GM12878 (cell line): ENCODE data around the gene PREP. TPM values are rescaled to one million over a fixed set of nuclear protein-coding genes. Genes with fewer than 3 reads are reported as not detected.

Source experiments
- ATAC-seq: fragments of 200-7000 bp; cut with Tn5 transposase; 3 replicates; pipeline ENCODE4 v1.9.1; 2020; ENCODE audit warnings: mild to moderate bottlenecking, moderate library complexity
- BruUV-seq: library from RNA; stranded (reverse); fragments of 400-500 nt; replicated peaks from 2 replicates; lab custom pipeline; 2021; lab: Mats Ljungman, UMichigan
- CTCF ChIA-PET: fragments of 300-600 bp; sonication (Branson Sonifier 250); formaldehyde crosslinking; extraction: SDS; loops from one replicate; lab custom pipeline; 2021; ENCODE audit warnings: inconsistent platforms; lab: Yijun Ruan, JAX
- POLR2A ChIA-PET: fragments of 350-600 bp; formaldehyde crosslinking; extraction: SDS; loops from one replicate; lab custom pipeline; 2021; ENCODE audit warnings: inconsistent platforms; lab: Charles Lee
- RAD21 ChIA-PET: fragments of 300-600 bp; sonication (Branson Sonifier 250); formaldehyde crosslinking; loops from one replicate; lab custom pipeline; 2023; ENCODE audit warnings: antibody characterized with exemption; ENCODE audit not compliant: unreplicated experiment; lab: Charles Lee
- SMC1A ChIA-PET: fragments of 300-600 bp; sonication (Branson Sonifier 250); formaldehyde crosslinking; loops from one replicate; lab custom pipeline; 2023; ENCODE audit not compliant: unreplicated experiment, uncharacterized antibody; lab: Charles Lee
- DNase-seq: peaks from one replicate; pipeline ENCODE4 v3.0.0-alpha.2; 2011; ENCODE audit warnings: low read depth, low spot score
- FAIRE-seq: peaks from 3 replicates; lab custom pipeline; 2011; peaks lifted over from hg19 to GRCh38; lab: Jason Lieb, UNC
- H2AFZ ChIP-seq: 2 replicates; pipeline ENCODE4 v1.6.0; 2011; ENCODE audit warnings: low read depth, low read length, control low read depth; ENCODE audit not compliant: control insufficient read depth
- H3K27ac ChIP-seq: 2 replicates; pipeline ENCODE4 v1.5.1; 2011; ENCODE audit warnings: control low read depth; ENCODE audit not compliant: control insufficient read depth, insufficient read depth
- H3K27me3 ChIP-seq, 2 experiments: replicated peaks in 1 of 2; 2 replicates each; pipeline versions ENCODE4 v1.6.0 to v1.6.1; 2011; ENCODE audit warnings: low read length in 1 of 2; ENCODE audit not compliant: control insufficient read depth in 2 of 2, insufficient read depth in 2 of 2
- H3K36me3 ChIP-seq, 2 experiments: 2 replicates each; pipeline ENCODE4 v1.5.1; 2011; ENCODE audit warnings: low read length in 1 of 2; ENCODE audit not compliant: control insufficient read depth in 2 of 2, insufficient read depth in 2 of 2
- H3K4me1 ChIP-seq: 2 replicates; pipeline ENCODE4 v1.6.1; 2011; ENCODE audit warnings: mild to moderate bottlenecking, low read length, moderate library complexity, mixed read lengths; ENCODE audit not compliant: control insufficient read depth, insufficient read depth
- H3K4me2 ChIP-seq: 2 replicates; pipeline ENCODE4 v1.6.0; 2011; ENCODE audit warnings: control low read depth; ENCODE audit not compliant: control insufficient read depth, insufficient read depth
- H3K4me3 ChIP-seq: fragments of 200-600 bp; sonication (generic); 2 replicates; pipeline ENCODE4 v1.5.1; 2016
- H3K79me2 ChIP-seq: 2 replicates; pipeline ENCODE4 v1.6.0; 2011; ENCODE audit warnings: low read length; ENCODE audit not compliant: control insufficient read depth, insufficient read depth
- H3K9ac ChIP-seq: 2 replicates; pipeline ENCODE4 v1.8.0; 2011; ENCODE audit warnings: low read length, control low read depth, mixed read lengths; ENCODE audit not compliant: control insufficient read depth, insufficient read depth
- H3K9me3 ChIP-seq: replicated peaks from 3 replicates; pipeline ENCODE4 v1.5.1; 2011; ENCODE audit warnings: mild to moderate bottlenecking, low read length; ENCODE audit not compliant: control insufficient read depth, insufficient read depth
- H4K20me1 ChIP-seq: 2 replicates; pipeline ENCODE4 v1.6.0; 2011; ENCODE audit not compliant: control insufficient read depth, insufficient read depth
- CTCF ChIP-seq, 3 experiments: IDR thresholded peaks in 2 of 3; conservative IDR thresholded peaks in 1 of 3; 2 replicates each; pipeline ENCODE4 v1.5.1; 2011; ENCODE audit warnings: low read depth in 3 of 3, low read length in 3 of 3, mild to moderate bottlenecking in 3 of 3, control low read depth in 2 of 3, moderate library complexity in 2 of 3, inconsistent platforms in 1 of 3, mixed read lengths in 1 of 3; ENCODE audit not compliant: control insufficient read depth in 2 of 3, insufficient read depth in 1 of 3; ENCODE audit errors: extremely low read depth in 1 of 3
- EGR1 ChIP-seq, 2 experiments: IDR thresholded peaks; 1 replicate in 1 of 2; 2 replicates in 1 of 2; pipeline ENCODE4 v1.6.1; 2011 to 2012; ENCODE audit warnings: low read depth in 2 of 2, low read length in 2 of 2, borderline replicate concordance in 1 of 2, mild to moderate bottlenecking in 1 of 2, moderate library complexity in 1 of 2
- FOXM1 ChIP-seq: IDR thresholded peaks from 2 replicates; pipeline ENCODE4 v1.6.1; 2012; ENCODE audit warnings: low read depth, mild to moderate bottlenecking, inconsistent platforms, low read length, moderate library complexity
- HCFC1 ChIP-seq: fragments of 150-350 bp; IDR thresholded peaks from 2 replicates; pipeline ENCODE4 v1.6.1; 2014; ENCODE audit warnings: low read length
- MEF2A ChIP-seq: IDR thresholded peaks from 2 replicates; pipeline ENCODE4 v1.6.1; 2011; ENCODE audit warnings: low read depth, mild to moderate bottlenecking, low read length, moderate library complexity; ENCODE audit not compliant: insufficient read depth
- NFYB ChIP-seq: IDR thresholded peaks from 2 replicates; pipeline ENCODE4 v1.6.1; 2011; ENCODE audit warnings: low read depth, mild to moderate bottlenecking, low read length, improper control_type of control experiment, moderate library complexity; ENCODE audit not compliant: insufficient read depth
- POLR2AphosphoS2 ChIP-seq: IDR thresholded peaks from 2 replicates; pipeline ENCODE4 v1.6.1; 2011; ENCODE audit warnings: low read depth, mild to moderate bottlenecking, low read length, improper control_type of control experiment, moderate library complexity
- RAD21 ChIP-seq: IDR thresholded peaks from 2 replicates; pipeline ENCODE4 v1.6.1; 2011; ENCODE audit warnings: mild to moderate bottlenecking, low read depth, low read length, moderate library complexity; ENCODE audit not compliant: insufficient read depth
- RB1 ChIP-seq: fragments of 450-650 bp; formaldehyde crosslinking; IDR thresholded peaks from 2 replicates; pipeline ENCODE4 v1.6.1; 2017; ENCODE audit warnings: mild to moderate bottlenecking, borderline replicate concordance
- RCOR1 ChIP-seq: conservative IDR thresholded peaks from 2 replicates; pipeline ENCODE4 v1.6.1; 2012; ENCODE audit warnings: low read depth, low read length, improper control_type of control experiment
- RELA ChIP-seq: fragments of 450-650 bp; IDR thresholded peaks from 2 replicates; pipeline ENCODE4 v1.8.0; 2014; ENCODE audit warnings: borderline replicate concordance; ENCODE audit not compliant: partially characterized antibody
- SMAD1 ChIP-seq: fragments of 450-650 bp; IDR thresholded peaks from 2 replicates; pipeline ENCODE4 v1.6.1; 2018; ENCODE audit warnings: mild to moderate bottlenecking, low read depth; ENCODE audit not compliant: partially characterized antibody
- TCF7 ChIP-seq: IDR thresholded peaks from 2 replicates; pipeline ENCODE4 v1.6.1; 2014; ENCODE audit warnings: antibody characterized with exemption, borderline replicate concordance
- USF1 ChIP-seq: IDR thresholded peaks from 2 replicates; pipeline ENCODE4 v1.6.1; 2011; ENCODE audit warnings: borderline replicate concordance, low read depth, mild to moderate bottlenecking, moderate library complexity, mixed read lengths, low read length; ENCODE audit not compliant: insufficient read depth; ENCODE audit errors: extremely low read length
- YY1 ChIP-seq: IDR thresholded peaks from 2 replicates; pipeline ENCODE4 v1.6.1; 2011; ENCODE audit warnings: low read depth, mild to moderate bottlenecking, low read length
- ZBTB4 ChIP-seq: fragments of 450-650 bp; formaldehyde crosslinking; IDR thresholded peaks from 2 replicates; pipeline ENCODE4 v1.4.0; 2022; ENCODE audit warnings: mild to moderate bottlenecking, moderate library complexity
- ZNF207 ChIP-seq: fragments of 450-650 bp; IDR thresholded peaks from 2 replicates; pipeline ENCODE4 v1.6.1; 2014; ENCODE audit warnings: antibody characterized with exemption, mild to moderate bottlenecking, borderline replicate concordance
- ZNF622 ChIP-seq: fragments of 450-650 bp; IDR thresholded peaks from 2 replicates; pipeline ENCODE4 v1.6.1; 2017; ENCODE audit warnings: mild to moderate bottlenecking, inconsistent platforms
- WGBS: methylation state at CpG from one replicate; pipeline ENCODE4 v1.1.6; 2016; ENCODE audit warnings: low lambda C conversion rate; ENCODE audit not compliant: insufficient replicate concordance, insufficient coverage; ENCODE audit errors: missing lambda C conversion rate; 5-methylcytosine and 5-hydroxymethylcytosine counted together
- in situ Hi-C: fragments of 300-500 bp; cut with MboI; formaldehyde crosslinking; loops from 9 replicates; pipeline ENCODE4 v1.14.3; 2018; ENCODE audit warnings: mixed read lengths
- intact Hi-C: fragments of 100-400 bp; cut with micrococcal nuclease; formaldehyde crosslinking; loops from one replicate; pipeline ENCODE4 v1.14.2; 2022; ENCODE audit not compliant: unreplicated experiment
- polyA plus RNA-seq, 11 experiments: library from polyadenylated mRNA; depleted of rRNA in 4 of 11; unstranded in 6 of 11; stranded (reverse) in 5 of 11; fragments of >200 nt; fragmentation: Nextera tagmentation in 4 of 11; fragmentation: Illumina TruSeq in 1 of 11; extraction: Ambion mirVana in 4 of 11; extraction: Trizol in 1 of 11; gene quantifications; 1 replicate in 1 of 11; 2 replicates in 10 of 11; pipeline versions ENCODE4 v1.2.1 to v1.2.3, GENCODE V29; 2011 to 2016; ENCODE audit warnings: inconsistent platforms in 2 of 11, missing spikeins in 2 of 11, low read depth in 1 of 11
- total RNA-seq, 4 experiments: library from RNA; depleted of rRNA in 3 of 4; stranded (reverse); fragments of >200 nt in 3 of 4; fragmentation: Illumina TruSeq in 1 of 4; extraction: Trizol in 1 of 4; gene quantifications; 2 replicates each; pipeline versions ENCODE4 v1.2.1 to v1.2.3, GENCODE V29; 2013 to 2021

Gene PREP
- total and polyA plus RNA-seq, 10 of the 15 experiments (the other 5 are each of a cell fraction or from before 2014, with no cell fraction given) = 6.5 to 33.6 (median 18.1) TPM

GRCh38 chr6:105428342-105428957 lies 25.6 kb upstream of the PREP start:
- RAD21 ChIA-PET = no interaction called here
- H3K9me3 ChIP-seq = no peaks in the 10 kb centered on the region; the same call in 2 of the 3 replicates
- no peak for FAIRE-seq
- TF ChIP-seq RELA (no peak), USF1 (no peak), EGR1 (IDR thresholded peaks at IDR 0.05; ENCODE audit: borderline replicate concordance in 1 of 2, low read depth in 2 of 2, low read length in 2 of 2) (no peak), RCOR1 (no peak), ZNF622 (no peak), NFYB (no peak), TCF7 (no peak), RAD21 (no peak), MEF2A (no peak), FOXM1 (no peak), SMAD1 (no peak), HCFC1 (no peak), ZNF207 (no peak), ZBTB4 (CRISPR knock-in tag) (no peak), POLR2AphosphoS2 (no peak), CTCF (IDR thresholded peaks at IDR 0.05 in 2 of 3, conservative IDR thresholded peaks at IDR 0.05 in 1 of 3; ENCODE audit: control insufficient read depth in 2 of 3, extremely low read depth in 1 of 3, insufficient read depth in 1 of 3, low read depth in 3 of 3, low read length in 3 of 3) (no peak), YY1 (no peak), RB1 (no peak)
- TF ChIP-seq, all 136 proteins: peak for 0
- H3K4me3 ChIP-seq = no peak overlapping the region
- WGBS = 68% methylated on average over 5 of the region's 5 CpGs
- H3K79me2 ChIP-seq = no peaks in the 10 kb centered on the region
- in situ Hi-C loops = loop anchor here (5.0 kb wide), 1 partner anchor 341 kb away; no protein-coding TSS in a partner anchor
- H3K36me3 ChIP-seq = no peaks in the 10 kb centered on the region
- no peaks in the 10 kb centered on the region for H4K20me1 ChIP-seq
- SMC1A ChIA-PET = interaction anchor here (0.6 to 0.8 kb wide), 2 partner anchors 27 to 134 kb away, joined by 3 read pairs; no protein-coding TSS in a partner anchor
- H3K27me3 ChIP-seq = no peaks in the 10 kb centered on the region
- BruUV-seq = no TSS peak
- peaks cover 3% of the 10 kb centered on the region for H3K4me1 ChIP-seq
- ATAC-seq (no peak), DNase-seq (no peak)
- no peak overlapping the region for H3K9ac ChIP-seq
- POLR2A ChIA-PET = interaction anchor here (0.6 kb wide), 1 partner anchor 665 kb away, joined by 3 read pairs; no protein-coding TSS in a partner anchor
- no peak overlapping the region for H3K27ac ChIP-seq
- CTCF ChIA-PET = interaction anchor here (1.1 to 4.3 kb wide), 3 partner anchors 24 to 341 kb away, joined by 3 to 39 read pairs (median 4); no protein-coding TSS in a partner anchor
- no peak overlapping the region for H3K4me2 ChIP-seq
- intact Hi-C loops = no loop called here
- no peak overlapping the region for H2AFZ ChIP-seq
